Prostate gland (tissue), 2 donors: ENCODE data around the gene FHIT.

Experiments used
- CTCF ChIP-seq, 4 experiments: fragments of 200-600 bp in 2 of 4; fragments of 450-650 bp in 2 of 4; sonication (generic) in 2 of 4; IDR thresholded peaks; 1 replicate in 3 of 4; 2 replicates in 1 of 4; pipeline ENCODE4 v1.5.1; 2016 to 2019; ENCODE audit warnings: antibody characterized with exemption in 4 of 4, mild to moderate bottlenecking in 2 of 4, moderate library complexity in 2 of 4
- POLR2A ChIP-seq: fragments of 450-650 bp; IDR thresholded peaks from one replicate; pipeline ENCODE4 v1.6.1; 2016; ENCODE audit warnings: antibody characterized with exemption, mild to moderate bottlenecking
- POLR2AphosphoS5 ChIP-seq: sonication (generic); formaldehyde crosslinking; IDR thresholded peaks from one replicate; pipeline ENCODE4 v1.6.1; 2017; ENCODE audit warnings: antibody characterized with exemption

GRCh38 chr3:60841355-60841754 lies 409.9 kb downstream of the FHIT start:
- TF ChIP-seq POLR2A (no peak), CTCF (IDR thresholded peaks at IDR 0.05) (no peak), POLR2AphosphoS5 (no peak)
